M059J (cell line): ENCODE measurements around the gene HIGD1A. TPM values are rescaled to one million over a fixed set of nuclear protein-coding genes. Genes with fewer than 3 reads are reported as not detected.
A peak's percentile ranks its signal among the peaks of the same experiment; 100 is the strongest.
"Not testable (repeated sequence)": the region's sequence is repeated elsewhere in the genome, so short reads cannot be mapped to it uniquely, and the experiment has no call there.

ENCODE experiments used
- DNase-seq: peaks from one replicate; pipeline ENCODE4 v3.0.0-alpha.2; 2012; ENCODE audit warnings: low read depth
- total RNA-seq: library from RNA; depleted of rRNA; stranded (reverse); fragments of >200 nt; shearing (Covaris generic); gene quantifications from 2 replicates; pipeline ENCODE4 v1.2.3, GENCODE V29; 2014

HIGD1A gene
- total RNA-seq, 1 experiment from 2014 or later = 163 TPM

GRCh38 chr3:42829083-42829627, 24.9 kb upstream of the HIGD1A start:
- peak; percentile 7 for DNase-seq

- DNase-seq = no peak
Measured at GRCh38 chr3:42827654-42828053, 23.4 kb upstream of the HIGD1A start.

GRCh38 chr3:42827023-42827422, 22.7 kb upstream of the HIGD1A start:
- DNase-seq = no peak

GRCh38 chr3:42826141-42826540, 21.9 kb upstream of the HIGD1A start:
- no peak for DNase-seq

- DNase-seq = no peak
Measured at GRCh38 chr3:42823351-42823750, 19.1 kb upstream of the HIGD1A start.

GRCh38 chr3:42822828-42823227, 18.5 kb upstream of the HIGD1A start:
- DNase-seq = peak; percentile 11

GRCh38 chr3:42820746-42821051, 16.4 kb upstream of the HIGD1A start:
- DNase-seq = no peak

DNA sequence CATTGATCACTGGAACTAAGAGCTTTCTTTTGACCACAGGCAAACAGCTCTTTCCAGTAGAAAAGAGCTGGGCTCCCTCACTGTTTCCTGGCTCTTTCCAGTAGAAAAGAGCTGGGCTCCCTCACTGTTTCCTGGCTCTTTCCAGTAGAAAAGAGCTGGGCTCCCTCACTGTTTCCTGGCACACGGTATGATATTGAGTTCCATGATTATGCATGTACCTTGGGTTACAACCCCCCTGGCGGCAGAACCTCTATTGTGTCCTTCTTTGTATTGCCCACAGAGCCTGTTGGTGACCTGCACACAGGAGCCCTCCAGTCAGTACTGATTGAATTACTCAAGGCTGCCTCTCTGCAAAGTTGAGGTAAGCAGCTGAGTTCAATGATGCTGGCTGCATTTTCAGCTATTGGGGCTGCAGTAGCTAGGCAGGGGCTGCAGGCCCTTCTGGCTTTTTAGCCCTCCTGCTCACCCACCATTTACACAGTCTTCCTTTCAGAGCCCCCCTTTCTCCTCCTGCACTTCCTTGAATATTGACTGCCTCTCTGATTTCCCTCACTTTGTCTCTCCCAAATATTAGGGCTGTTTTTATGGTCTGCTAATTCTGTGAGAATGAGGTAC, 15.2 kb upstream of the HIGD1A start:
- DNase-seq = peak; percentile 37

DNA sequence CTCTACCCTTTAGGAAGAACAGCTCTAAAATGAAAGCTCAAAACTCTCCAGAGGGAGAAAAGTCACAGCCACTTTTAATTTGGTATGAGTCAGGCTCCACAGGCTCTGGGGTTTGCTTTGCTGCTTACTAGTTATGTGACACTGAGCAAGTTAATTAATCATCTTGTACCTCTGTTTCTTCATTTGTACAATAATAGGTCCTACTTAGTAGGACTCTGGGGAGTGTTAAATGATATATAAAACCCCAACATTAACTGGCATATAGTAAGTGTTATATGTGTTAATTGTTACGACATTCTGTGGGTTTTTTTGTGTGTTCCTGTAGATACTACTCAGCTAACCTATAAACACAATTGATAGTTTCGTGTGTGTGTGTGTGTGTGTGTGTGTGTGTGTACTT, 11.5 kb upstream of the HIGD1A start:
- peak; percentile 21 for DNase-seq

GRCh38 chr3:42814914-42815507, 10.7 kb upstream of the HIGD1A start:
- peak; percentile 9 for DNase-seq

DNA sequence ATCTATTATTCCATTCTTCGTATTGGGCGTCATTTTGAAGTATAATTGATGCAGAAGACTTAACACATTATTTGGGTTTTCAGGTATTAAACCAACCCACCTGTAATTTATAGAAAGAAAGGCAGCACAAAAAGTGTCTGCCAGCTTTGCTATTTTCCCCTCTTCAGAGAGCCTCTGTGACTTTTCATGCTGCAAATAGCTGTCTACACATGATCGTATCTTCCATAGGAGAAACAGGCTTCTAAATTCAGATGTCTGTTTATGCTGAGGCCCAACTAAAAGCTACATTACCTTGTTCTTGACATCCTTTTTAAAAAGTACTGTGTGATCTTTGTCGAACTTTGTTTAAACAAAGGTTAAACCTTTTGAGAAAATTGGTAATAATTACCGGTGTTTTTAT, 10.0 kb upstream of the HIGD1A start:
- no peak for DNase-seq

- DNase-seq = not testable (repeated sequence)
Measured at GRCh38 chr3:42811118-42811883, 7.0 kb upstream of the HIGD1A start.

DNA sequence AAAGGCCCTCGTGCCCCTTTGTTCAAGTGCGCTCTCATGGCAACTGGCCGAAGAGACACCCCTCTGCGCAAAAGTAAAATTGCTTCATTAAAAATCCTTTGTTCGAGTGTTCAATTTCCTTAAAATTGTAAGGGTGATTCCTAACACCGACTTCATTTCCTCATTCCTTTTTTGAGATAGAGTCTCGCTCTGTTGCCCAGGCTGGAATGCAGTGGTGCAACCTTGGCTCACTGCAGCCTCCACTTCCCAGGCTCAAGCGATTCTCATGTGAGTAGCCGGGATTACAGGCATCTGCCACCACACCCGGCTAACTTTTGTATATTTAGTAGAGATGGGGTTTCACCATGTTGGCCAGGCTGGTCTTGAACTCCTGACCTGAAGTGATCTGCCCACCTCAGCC, 6.4 kb upstream of the HIGD1A start:
- DNase-seq = not testable (repeated sequence)

GRCh38 chr3:42809202-42809601, 4.9 kb upstream of the HIGD1A start, which contains the start of gene ACKR2:
Gene ACKR2, plus strand, starts transcription at chr3:42809445. Its CDS starts 55,058 bp downstream, at chr3:42864503.
- DNase-seq = no peak

- DNase-seq = no peak
Measured at GRCh38 chr3:42807929-42808328, 3.6 kb upstream of the HIGD1A start.

DNA sequence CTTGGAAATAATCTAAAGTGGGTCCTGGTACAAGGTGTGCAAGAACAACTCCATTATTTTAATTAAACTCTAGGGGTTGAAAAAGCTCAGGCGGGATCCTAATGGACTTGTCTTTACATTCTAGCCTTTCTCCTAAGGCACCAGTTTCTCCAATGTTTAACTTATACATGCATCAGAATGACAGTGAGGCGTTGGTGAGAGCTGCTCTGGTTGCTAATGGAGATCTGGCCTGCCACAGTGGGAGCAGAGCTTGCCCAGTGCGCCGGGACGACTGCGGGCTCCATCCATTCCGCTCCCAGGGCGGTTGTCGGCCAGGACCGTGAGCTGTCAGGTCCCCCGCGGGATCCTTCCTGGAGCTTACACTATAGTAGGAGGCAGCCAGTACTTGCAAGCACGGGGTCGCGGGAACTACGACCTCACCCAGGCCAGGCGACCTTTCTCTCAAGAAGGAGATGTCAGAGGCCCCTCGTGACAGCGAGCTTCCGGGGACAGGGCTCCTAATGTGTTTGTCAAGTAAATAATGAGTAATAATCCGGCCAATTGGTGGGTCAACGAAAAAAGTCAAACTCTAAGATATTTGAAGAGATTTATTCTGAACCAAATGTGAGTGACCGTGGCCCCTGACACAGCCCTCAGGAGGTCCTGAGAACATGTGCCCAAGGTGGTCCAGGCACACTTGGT, 991 bp upstream of the HIGD1A start:
- DNase-seq = no peak

GRCh38 chr3:42804831-42805132, 492 bp upstream of the HIGD1A start:
- DNase-seq = no peak

- peak; percentile 34 for DNase-seq
Measured at GRCh38 chr3:42803414-42804105, 730 bp downstream of the HIGD1A start.

- DNase-seq = no peak
Measured at GRCh38 chr3:42802876-42803413, 1.3 kb downstream of the HIGD1A start.

- DNase-seq = no peak
Measured at GRCh38 chr3:42801784-42802183, 2.5 kb downstream of the HIGD1A start.

GRCh38 chr3:42801048-42801620, 3.2 kb downstream of the HIGD1A start:
- no peak for DNase-seq
